ENCODE measurements around the gene SSR1. TPM values are rescaled to one million over a fixed set of nuclear protein-coding genes. Genes with fewer than 3 reads are reported as not detected.

Gene SSR1
- total RNA-seq: 53.1 and 53.3 TPM in 2 replicates

DNA sequence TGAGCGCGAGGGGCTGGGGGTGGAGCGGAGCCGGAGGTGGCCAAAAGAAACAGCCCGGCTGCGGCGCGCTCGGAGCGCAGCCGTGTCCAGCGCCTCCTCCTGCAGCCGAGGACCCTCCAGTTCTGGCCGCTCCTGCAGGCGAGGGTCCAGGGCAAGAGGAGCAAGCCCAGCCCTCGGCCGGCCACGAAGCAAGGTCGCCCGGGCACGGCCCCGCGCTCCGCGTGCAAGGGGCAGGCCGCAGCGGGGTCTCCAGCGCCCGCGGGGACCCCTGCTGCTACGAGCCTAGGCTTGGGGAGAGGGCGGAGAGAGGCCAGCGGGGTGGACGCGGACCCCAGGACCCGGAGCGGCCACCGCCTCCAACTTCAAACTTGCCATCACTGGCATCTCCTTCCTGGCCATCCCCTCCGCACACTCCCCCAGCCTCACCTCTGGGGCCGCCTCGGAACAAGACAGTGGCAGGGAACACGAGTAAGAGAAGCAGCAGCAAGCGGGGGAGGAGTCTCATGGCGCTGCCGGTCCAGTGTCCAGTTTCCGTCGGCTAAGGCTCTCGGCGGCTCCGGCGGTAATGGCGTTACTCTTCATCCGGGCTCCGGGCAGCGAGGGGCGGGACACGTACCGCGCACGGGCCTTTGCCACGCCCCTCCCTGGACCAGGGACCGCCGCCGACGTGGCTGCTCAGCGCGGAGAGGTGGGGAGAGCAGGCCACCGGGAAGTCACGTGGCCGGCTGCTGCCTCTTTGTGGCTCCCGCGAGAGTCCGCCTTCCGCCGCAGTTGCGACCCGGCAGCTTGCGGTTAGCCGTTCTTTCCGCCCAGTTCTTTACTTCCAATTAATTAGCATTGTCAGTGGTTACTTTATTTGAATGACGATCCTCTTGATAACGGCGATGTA lies at the start of gene SSR1:
Gene SSR1, minus strand, starts transcription at position 584 of the 889 bp plus-strand sequence. Its CDS starts 79 bp downstream, at position 505.

Other genes with a start within 250 kb of the SSR1 start
- 20.9 and 23.6 TPM in 2 replicates for gene RREB1, start 205.2 kb downstream of the SSR1 start, total RNA-seq
- not detected in 2 replicates for gene CAGE1, start 76.5 kb upstream of the SSR1 start, total RNA-seq
- 13.0 and 15.4 TPM in 2 replicates for gene RIOK1, start 76.6 kb upstream of the SSR1 start, total RNA-seq
- gene DSP, start 228.5 kb upstream of the SSR1 start, total RNA-seq: 710 and 886 TPM in 2 replicates